Type B pancreatic cell (in vitro differentiated cells): ENCODE results near the gene ABHD16A. TPM values are rescaled to one million over a fixed set of nuclear protein-coding genes. Genes with fewer than 3 reads are reported as not detected.
A peak's percentile ranks its signal among the peaks of the same experiment; 100 is the strongest.

Experiments
- DNase-seq: peaks from one replicate; pipeline ENCODE4 v3.0.0; 2021; ENCODE audit warnings: mixed read lengths; ENCODE audit not compliant: unreplicated experiment; ENCODE audit errors: extremely low spot score
- H3K27ac Mint-ChIP-seq: 2 replicates; pipeline ENCODE4 v1.8.0; 2021; ENCODE audit warnings: mild to moderate bottlenecking, mixed read lengths
- H3K27me3 Mint-ChIP-seq: 2 replicates; pipeline ENCODE4 v1.8.0; 2021; ENCODE audit warnings: mixed read lengths
- H3K36me3 Mint-ChIP-seq: 2 replicates; pipeline ENCODE4 v1.8.0; 2021; ENCODE audit warnings: mixed read lengths
- H3K4me1 Mint-ChIP-seq: one replicate; pipeline ENCODE4 v1.8.0; 2021; ENCODE audit warnings: mixed read lengths; ENCODE audit not compliant: unreplicated experiment
- H3K4me3 Mint-ChIP-seq: 2 replicates; pipeline ENCODE4 v1.8.0; 2021; ENCODE audit warnings: mild to moderate bottlenecking, mixed read lengths
- H3K9me3 Mint-ChIP-seq: 2 replicates; pipeline ENCODE4 v1.8.0; 2021; ENCODE audit warnings: mixed read lengths
- total RNA-seq: library from RNA; stranded (reverse); gene quantifications from 2 replicates; pipeline ENCODE4 v1.2.1, GENCODE V29; 2021; ENCODE audit warnings: low replicate concordance
- TF ChIP-seq, protein P1 (sequence below): fragments of 200-600 bp; sonication (generic); conservative IDR thresholded peaks from 2 replicates; pipeline ENCODE4 v1.5.0; 2021; ENCODE audit warnings: antibody characterized with exemption, mild to moderate bottlenecking

ABHD16A gene
- total RNA-seq, 1 donor from 2014 or later = 80.9 TPM

GRCh38 chr6:31737315-31737990 lies 34.3 kb upstream of the ABHD16A start:
- Mint-ChIP-seq H3K27me3 (no peaks in the 10 kb centered on the region), H3K4me3 (peak overlapping the region; percentile 98), H3K9me3 (no peaks in the 10 kb centered on the region), H3K4me1 (peaks cover 44% of the 10 kb centered on the region), H3K27ac (peak overlapping the region; percentile 99), H3K36me3 (peaks cover 20% of the 10 kb centered on the region)
- no peak for DNase-seq
- TF ChIP-seq, protein P1, sequence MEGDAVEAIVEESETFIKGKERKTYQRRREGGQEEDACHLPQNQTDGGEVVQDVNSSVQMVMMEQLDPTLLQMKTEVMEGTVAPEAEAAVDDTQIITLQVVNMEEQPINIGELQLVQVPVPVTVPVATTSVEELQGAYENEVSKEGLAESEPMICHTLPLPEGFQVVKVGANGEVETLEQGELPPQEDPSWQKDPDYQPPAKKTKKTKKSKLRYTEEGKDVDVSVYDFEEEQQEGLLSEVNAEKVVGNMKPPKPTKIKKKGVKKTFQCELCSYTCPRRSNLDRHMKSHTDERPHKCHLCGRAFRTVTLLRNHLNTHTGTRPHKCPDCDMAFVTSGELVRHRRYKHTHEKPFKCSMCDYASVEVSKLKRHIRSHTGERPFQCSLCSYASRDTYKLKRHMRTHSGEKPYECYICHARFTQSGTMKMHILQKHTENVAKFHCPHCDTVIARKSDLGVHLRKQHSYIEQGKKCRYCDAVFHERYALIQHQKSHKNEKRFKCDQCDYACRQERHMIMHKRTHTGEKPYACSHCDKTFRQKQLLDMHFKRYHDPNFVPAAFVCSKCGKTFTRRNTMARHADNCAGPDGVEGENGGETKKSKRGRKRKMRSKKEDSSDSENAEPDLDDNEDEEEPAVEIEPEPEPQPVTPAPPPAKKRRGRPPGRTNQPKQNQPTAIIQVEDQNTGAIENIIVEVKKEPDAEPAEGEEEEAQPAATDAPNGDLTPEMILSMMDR = no peak

- TF ChIP-seq, protein P1 = no peak
- H3K4me3 Mint-ChIP-seq = peak overlapping the region; percentile 98
- peaks cover 42% of the 10 kb centered on the region for H3K4me1 Mint-ChIP-seq
- H3K27ac Mint-ChIP-seq = peak overlapping the region; percentile 99
- H3K36me3 Mint-ChIP-seq = peaks cover 24% of the 10 kb centered on the region
- H3K9me3 Mint-ChIP-seq = no peaks in the 10 kb centered on the region
- H3K27me3 Mint-ChIP-seq = no peaks in the 10 kb centered on the region
- no peak for DNase-seq
Observed at GRCh38 chr6:31736768-31737314, 33.7 kb upstream of the ABHD16A start.

- Mint-ChIP-seq H3K27me3 (no peaks in the 10 kb centered on the region), H3K27ac (peak within 1 kb of the TSS; percentile 99), H3K4me3 (peak within 1 kb of the TSS; percentile 98), H3K36me3 (peaks cover 24% of the 10 kb centered on the region), H3K4me1 (peaks cover 38% of the 10 kb centered on the region), H3K9me3 (no peaks in the 10 kb centered on the region)
- DNase-seq = no peak
- TF ChIP-seq, protein P1 = no peak
Observed at GRCh38 chr6:31736021-31736767, 33.1 kb upstream of the ABHD16A start, which contains the start of gene CLIC1. Gene CLIC1, minus strand, starts transcription at chr6:31736530. Its CDS starts 230 bp downstream, at chr6:31736300.

DNA sequence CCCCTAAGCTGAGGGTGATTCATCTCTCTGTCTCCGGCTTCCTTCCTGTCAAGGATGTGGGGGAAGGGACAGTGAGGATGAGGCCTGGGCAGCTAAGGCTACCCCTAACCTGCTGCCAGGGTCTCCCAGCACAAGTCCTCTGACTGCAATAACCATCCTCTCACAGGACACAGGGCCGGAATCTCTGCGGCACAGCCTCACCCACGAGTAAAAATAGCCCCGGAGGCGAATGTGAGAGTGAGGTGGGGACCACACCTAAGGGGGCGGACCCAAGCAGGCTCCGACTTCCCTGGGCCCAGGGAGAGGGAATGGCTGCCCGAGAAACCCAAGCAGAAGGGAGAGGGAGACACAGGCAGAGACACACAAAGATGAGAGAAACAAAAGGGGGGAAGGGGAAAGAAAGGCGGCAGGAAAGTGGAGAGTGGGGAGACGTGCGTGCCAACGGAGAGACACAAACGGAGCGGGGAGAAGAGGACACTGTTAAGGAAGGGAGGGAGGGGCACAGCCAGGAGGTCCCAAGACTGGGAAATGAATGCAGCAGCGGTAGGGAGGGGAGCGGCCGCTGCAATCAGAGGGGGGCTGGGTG lies 31.8 kb upstream of the ABHD16A start:
- DNase-seq = no peak
- H3K27me3 Mint-ChIP-seq = no peaks in the 10 kb centered on the region
- peaks cover 48% of the 10 kb centered on the region for H3K4me1 Mint-ChIP-seq
- no peaks in the 10 kb centered on the region for H3K9me3 Mint-ChIP-seq
- H3K27ac Mint-ChIP-seq = peak overlapping the region; percentile 99
- H3K36me3 Mint-ChIP-seq = peaks cover 29% of the 10 kb centered on the region
- TF ChIP-seq, protein P1 = no peak
- H3K4me3 Mint-ChIP-seq = peak overlapping the region; percentile 98

GRCh38 chr6:31734247-31734820 lies 31.2 kb upstream of the ABHD16A start:
- DNase-seq = no peak
- Mint-ChIP-seq H3K9me3 (no peaks in the 10 kb centered on the region), H3K27me3 (no peaks in the 10 kb centered on the region), H3K4me3 (peak overlapping the region; percentile 98), H3K36me3 (peaks cover 29% of the 10 kb centered on the region), H3K4me1 (peaks cover 43% of the 10 kb centered on the region), H3K27ac (peak overlapping the region; percentile 99)
- TF ChIP-seq, protein P1 = no peak
